Brain microvascular endothelial cell (primary cell): ENCODE measurements around the gene BAAT.

Source experiments
- DNase-seq: peaks from one replicate; pipeline ENCODE4 v3.0.0-alpha.2; 2020
- H3K27ac ChIP-seq: fragments of 250-450 bp; sonication (Bioruptor Pico); 2 replicates; pipeline ENCODE4 v1.5.1; 2020; ENCODE audit warnings: mild to moderate bottlenecking, moderate library complexity
- H3K27me3 ChIP-seq: fragments of 250-450 bp; sonication (Bioruptor Pico); replicated peaks from 2 replicates; pipeline ENCODE4 v1.5.1; 2020; ENCODE audit warnings: mild to moderate bottlenecking
- H3K36me3 ChIP-seq: fragments of 250-450 bp; sonication (Bioruptor Pico); replicated peaks from 2 replicates; pipeline ENCODE4 v1.5.1; 2020; ENCODE audit warnings: mild to moderate bottlenecking
- H3K4me3 ChIP-seq: 2 replicates; pipeline ENCODE4 v1.5.1; 2011; ENCODE audit warnings: low read depth, mild to moderate bottlenecking, control low read depth, low read length, moderate library complexity
- in situ Hi-C: cut with HindIII; loops from 2 replicates; pipeline ENCODE4 v1.10.0; 2017; ENCODE audit warnings: low sequenced_read_pairs, low pct_ligation_motif_present
- TF ChIP-seq, protein P1 (sequence below): IDR thresholded peaks from 2 replicates; pipeline ENCODE4 v1.5.1; 2011; ENCODE audit warnings: low read depth, mild to moderate bottlenecking, moderate library complexity, low read length, control low read depth, inconsistent platforms; ENCODE audit errors: missing control alignments

The BAAT gene

GRCh38 chr9:101417977-101418376 lies 33.2 kb upstream of the BAAT start:
- Histone ChIP-seq H3K4me3 (no peak overlapping the region), H3K27me3 (no peaks in the 10 kb centered on the region), H3K27ac (no peak overlapping the region), H3K36me3 (no peaks in the 10 kb centered on the region)
- TF ChIP-seq, protein P1, sequence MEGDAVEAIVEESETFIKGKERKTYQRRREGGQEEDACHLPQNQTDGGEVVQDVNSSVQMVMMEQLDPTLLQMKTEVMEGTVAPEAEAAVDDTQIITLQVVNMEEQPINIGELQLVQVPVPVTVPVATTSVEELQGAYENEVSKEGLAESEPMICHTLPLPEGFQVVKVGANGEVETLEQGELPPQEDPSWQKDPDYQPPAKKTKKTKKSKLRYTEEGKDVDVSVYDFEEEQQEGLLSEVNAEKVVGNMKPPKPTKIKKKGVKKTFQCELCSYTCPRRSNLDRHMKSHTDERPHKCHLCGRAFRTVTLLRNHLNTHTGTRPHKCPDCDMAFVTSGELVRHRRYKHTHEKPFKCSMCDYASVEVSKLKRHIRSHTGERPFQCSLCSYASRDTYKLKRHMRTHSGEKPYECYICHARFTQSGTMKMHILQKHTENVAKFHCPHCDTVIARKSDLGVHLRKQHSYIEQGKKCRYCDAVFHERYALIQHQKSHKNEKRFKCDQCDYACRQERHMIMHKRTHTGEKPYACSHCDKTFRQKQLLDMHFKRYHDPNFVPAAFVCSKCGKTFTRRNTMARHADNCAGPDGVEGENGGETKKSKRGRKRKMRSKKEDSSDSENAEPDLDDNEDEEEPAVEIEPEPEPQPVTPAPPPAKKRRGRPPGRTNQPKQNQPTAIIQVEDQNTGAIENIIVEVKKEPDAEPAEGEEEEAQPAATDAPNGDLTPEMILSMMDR, result no peak
- in situ Hi-C loops, result no loop called here
- DNase-seq, result no peak

DNA sequence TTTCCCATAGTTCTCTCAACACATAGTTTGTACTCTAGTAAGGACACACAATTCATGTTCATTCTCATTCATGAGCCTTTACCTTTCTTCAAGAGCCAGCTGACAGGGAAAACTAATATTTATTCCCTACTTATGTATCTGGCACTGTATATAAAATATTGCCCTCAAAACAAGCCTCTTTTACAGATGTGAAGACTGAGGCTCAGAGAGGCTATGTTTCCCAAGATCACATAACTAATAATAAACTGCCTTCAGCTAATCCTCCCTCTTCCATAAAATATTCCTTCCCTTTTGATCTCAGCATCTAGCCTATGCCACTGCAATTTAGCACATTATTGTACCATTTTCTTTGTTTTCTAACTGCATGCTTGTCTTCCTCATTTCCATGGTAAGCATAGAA lies 32.6 kb upstream of the BAAT start:
- Histone ChIP-seq H3K27ac (no peak overlapping the region), H3K4me3 (no peak overlapping the region), H3K36me3 (no peaks in the 10 kb centered on the region), H3K27me3 (no peaks in the 10 kb centered on the region)
- in situ Hi-C loops, result no loop called here
- DNase-seq, result no peak
- TF ChIP-seq, protein P1, result no peak

- in situ Hi-C loops, result no loop called here
- DNase-seq, result no peak
Measured at GRCh38 chr9:101415578-101415977, 30.8 kb upstream of the BAAT start.

GRCh38 chr9:101414839-101415238 lies 30.0 kb upstream of the BAAT start:
- no peaks in the 10 kb centered on the region for H3K36me3 ChIP-seq
- H3K27me3 ChIP-seq, result no peaks in the 10 kb centered on the region
- DNase-seq, result no peak
- H3K4me3 ChIP-seq, result no peak overlapping the region
- TF ChIP-seq, protein P1, result no peak
- in situ Hi-C loops, result no loop called here
- H3K27ac ChIP-seq, result no peak overlapping the region

More at GRCh38 chr9:101415578-101415977, 30.8 kb upstream of the BAAT start:
- H3K27me3 ChIP-seq, result no peaks in the 10 kb centered on the region
- no peak overlapping the region for H3K4me3 ChIP-seq
- H3K27ac ChIP-seq, result no peak overlapping the region
- no peaks in the 10 kb centered on the region for H3K36me3 ChIP-seq
- TF ChIP-seq, protein P1, result no peak

GRCh38 chr9:101409079-101409477 lies 24.3 kb upstream of the BAAT start:
- no peak for DNase-seq
- Histone ChIP-seq H3K36me3 (peaks cover 53% of the 10 kb centered on the region), H3K4me3 (no peak overlapping the region), H3K27ac (no peak overlapping the region), H3K27me3 (no peaks in the 10 kb centered on the region)
- TF ChIP-seq, protein P1, result no peak
- in situ Hi-C loops, result no loop called here

GRCh38 chr9:101408374-101409078 lies 23.7 kb upstream of the BAAT start:
- in situ Hi-C loops, result no loop called here
- peaks cover 58% of the 10 kb centered on the region for H3K36me3 ChIP-seq

More at GRCh38 chr9:101408374-101409078, 23.7 kb upstream of the BAAT start:
- DNase-seq, result no peak
- Histone ChIP-seq H3K4me3 (no peak overlapping the region), H3K27ac (no peak overlapping the region), H3K27me3 (no peaks in the 10 kb centered on the region)
- TF ChIP-seq, protein P1, result no peak
